Measurements from ENCODE around the gene NFATC1. TPM values are rescaled to one million over a fixed set of nuclear protein-coding genes. Genes with fewer than 3 reads are reported as not detected.
A peak's percentile ranks its signal among the peaks of the same experiment; 100 is the strongest.

Gene NFATC1
- total RNA-seq, 1 experiment from 2014 or later = 4.5 TPM

DNA sequence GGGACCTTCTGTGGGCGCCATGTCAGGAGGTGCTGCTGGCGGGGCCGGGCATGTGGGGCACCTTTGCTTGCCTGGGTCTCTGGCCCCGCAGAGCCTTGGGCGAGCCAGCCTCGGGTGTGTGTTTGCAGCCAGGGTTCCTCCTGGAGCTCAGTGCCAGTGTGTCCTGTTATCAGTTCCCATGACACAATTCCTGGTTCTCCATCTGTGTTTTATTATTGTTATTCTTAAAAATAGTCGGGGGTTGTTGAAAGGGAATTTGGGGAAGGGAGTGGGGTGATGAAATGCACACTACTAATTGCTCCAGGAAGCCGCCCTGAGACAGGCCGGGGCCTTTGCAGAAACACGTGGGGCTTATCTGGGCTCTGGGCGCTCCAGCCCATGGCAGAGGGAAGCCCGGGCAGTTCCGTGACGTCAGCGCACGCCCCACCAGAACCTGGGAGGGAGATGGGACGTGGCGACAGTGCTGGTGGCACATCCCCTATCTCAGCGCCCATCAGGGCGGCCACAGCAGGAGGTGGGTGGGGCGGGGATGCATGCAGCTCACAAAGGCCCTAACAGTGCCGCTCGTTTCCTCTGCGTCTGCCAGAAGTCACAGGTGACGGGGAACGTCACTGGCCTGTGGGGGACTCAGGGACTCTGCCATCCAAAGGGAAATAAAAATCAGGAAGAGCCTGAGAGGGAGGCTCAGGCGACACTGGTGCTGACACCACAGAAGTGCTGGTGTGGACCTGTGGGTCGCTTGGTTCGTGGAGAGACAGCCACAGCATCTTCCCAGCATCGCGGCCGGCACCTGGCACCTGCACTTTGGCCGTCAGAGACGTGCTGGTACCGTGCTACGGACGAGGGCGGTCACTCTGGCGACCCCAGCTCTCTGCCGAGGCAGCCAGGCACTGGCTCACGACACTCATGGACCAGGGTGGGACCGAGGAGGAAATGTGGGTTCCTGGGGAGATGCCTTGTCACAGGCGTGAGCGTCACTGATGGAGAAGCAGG is 131.0 kb downstream of the NFATC1 start:
- H3K27me3 ChIP-seq = no peaks in the 10 kb centered on the region
- H3K9me3 ChIP-seq = no peaks in the 10 kb centered on the region
- no peak for DNase-seq
- no peak overlapping the region for H3K4me3 ChIP-seq
- no peaks in the 10 kb centered on the region for H3K36me3 ChIP-seq

DNA sequence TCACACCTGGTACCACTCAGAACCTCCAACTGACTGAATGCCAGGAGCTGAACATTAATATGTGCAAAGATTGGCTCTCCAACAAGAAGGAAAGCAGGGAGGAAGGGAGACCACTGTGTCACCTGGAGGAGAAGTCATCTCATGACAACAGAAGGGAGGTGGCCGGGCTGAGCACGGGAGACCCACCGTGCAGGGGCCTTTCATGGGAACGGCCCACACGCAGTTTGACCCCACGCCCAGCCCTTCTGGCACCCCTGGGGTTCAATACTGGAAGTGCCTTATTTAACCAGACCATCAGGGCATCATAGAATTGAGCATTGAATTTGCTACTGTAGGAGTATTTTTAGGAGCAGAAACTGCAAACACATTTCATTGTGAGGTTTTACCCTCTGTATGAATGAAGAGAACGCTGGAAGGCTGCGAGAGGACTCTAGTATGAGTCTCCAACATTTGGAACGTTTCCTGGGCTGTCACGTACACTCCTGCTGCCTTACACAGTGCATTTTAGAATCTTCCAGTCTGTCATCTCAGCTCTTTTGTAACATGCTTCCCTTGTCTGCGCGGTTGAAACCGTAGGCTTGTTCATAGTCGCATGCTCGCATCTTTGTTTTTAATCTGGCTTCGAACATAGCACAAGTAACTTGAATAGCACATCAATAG is 132.1 kb downstream of the NFATC1 start:
- Histone ChIP-seq H3K4me3 (no peak overlapping the region), H3K27me3 (no peaks in the 10 kb centered on the region), H3K36me3 (no peaks in the 10 kb centered on the region), H3K9me3 (no peaks in the 10 kb centered on the region)
- no peak for DNase-seq

DNA sequence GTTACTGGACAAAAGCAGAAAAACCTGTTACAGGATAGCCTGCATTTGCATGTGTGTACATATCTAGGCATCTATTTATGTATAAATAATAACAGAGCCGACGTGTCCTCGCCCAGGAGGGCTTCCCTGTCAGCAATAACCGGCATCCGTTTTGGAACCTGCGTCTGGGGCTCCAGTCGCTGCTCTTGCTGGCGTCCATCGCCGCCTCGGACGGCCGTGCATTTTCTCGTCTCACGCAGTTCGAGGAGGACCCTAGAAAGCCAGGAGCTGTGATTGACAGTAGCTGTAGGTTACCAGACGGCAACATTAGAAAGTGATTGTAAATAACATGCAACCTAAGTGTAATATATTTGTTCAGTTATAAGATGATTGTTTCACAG is 132.6 kb downstream of the NFATC1 start:
- Histone ChIP-seq H3K4me3 (no peak overlapping the region), H3K9me3 (no peaks in the 10 kb centered on the region), H3K36me3 (no peaks in the 10 kb centered on the region), H3K27me3 (no peaks in the 10 kb centered on the region)
- no peak for DNase-seq

DNA sequence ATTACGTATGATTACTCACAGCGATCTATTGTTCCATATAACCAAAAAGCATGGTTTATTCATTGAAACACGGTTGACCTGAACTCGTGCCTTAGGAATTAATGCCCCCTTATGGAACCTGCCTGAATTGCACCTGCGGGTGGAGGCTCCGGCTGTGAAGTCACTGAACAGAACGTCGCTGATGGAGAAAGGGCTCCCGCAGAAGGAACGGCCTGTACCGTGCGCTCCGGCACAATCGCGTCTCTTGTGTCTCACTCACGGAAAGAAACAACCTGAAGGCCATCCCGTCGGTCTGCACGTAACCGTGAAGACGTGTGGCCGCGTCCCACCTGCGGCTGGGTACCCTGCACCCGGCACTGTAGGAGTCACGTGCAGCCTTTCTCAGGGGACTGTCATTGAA is 133.1 kb downstream of the NFATC1 start:
- peak; percentile 9 for DNase-seq
- no peaks in the 10 kb centered on the region for H3K27me3 ChIP-seq
- H3K36me3 ChIP-seq = no peaks in the 10 kb centered on the region
- H3K4me3 ChIP-seq = no peak overlapping the region
- H3K9me3 ChIP-seq = no peaks in the 10 kb centered on the region

DNA sequence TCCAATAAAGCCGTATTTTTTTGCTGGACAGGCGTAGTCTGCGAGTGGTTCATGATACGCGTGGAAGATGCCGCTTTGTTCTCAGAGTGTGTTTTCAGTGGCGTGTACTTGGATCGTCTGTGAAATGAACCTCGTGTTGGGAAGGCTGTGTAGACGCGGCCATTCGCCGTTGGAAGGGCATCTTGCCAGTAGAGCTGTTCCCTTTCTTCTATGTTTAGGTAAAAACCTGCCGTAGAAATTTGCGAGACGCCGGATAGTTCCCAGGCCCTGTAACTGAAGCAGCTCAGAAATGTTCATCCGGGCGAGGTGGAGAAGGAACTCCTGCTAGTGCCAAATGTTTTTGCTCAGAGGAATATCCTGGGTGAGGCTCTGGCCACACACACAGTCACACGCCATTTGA is 133.6 kb downstream of the NFATC1 start:
- DNase-seq = no peak
- no peaks in the 10 kb centered on the region for H3K36me3 ChIP-seq
- no peaks in the 10 kb centered on the region for H3K9me3 ChIP-seq
- H3K27me3 ChIP-seq = no peaks in the 10 kb centered on the region
- H3K4me3 ChIP-seq = no peak overlapping the region

- no peak overlapping the region for H3K4me3 ChIP-seq
- H3K36me3 ChIP-seq = no peaks in the 10 kb centered on the region
- H3K27me3 ChIP-seq = no peaks in the 10 kb centered on the region
- DNase-seq = no peak
- no peaks in the 10 kb centered on the region for H3K9me3 ChIP-seq
Observed at GRCh38 chr18:79529991-79530390, 134.3 kb downstream of the NFATC1 start.

GRCh38 chr18:79530821-79531220 is 135.1 kb downstream of the NFATC1 start:
- Histone ChIP-seq H3K4me3 (no peak overlapping the region), H3K9me3 (no peaks in the 10 kb centered on the region), H3K27me3 (no peaks in the 10 kb centered on the region), H3K36me3 (no peaks in the 10 kb centered on the region)
- DNase-seq = no peak

GRCh38 chr18:79531386-79531785 is 135.7 kb downstream of the NFATC1 start:
- no peak for DNase-seq
- no peak overlapping the region for H3K4me3 ChIP-seq
- no peaks in the 10 kb centered on the region for H3K36me3 ChIP-seq
- H3K9me3 ChIP-seq = no peaks in the 10 kb centered on the region
- H3K27me3 ChIP-seq = no peaks in the 10 kb centered on the region

GRCh38 chr18:79531926-79532312 is 136.2 kb downstream of the NFATC1 start:
- Histone ChIP-seq H3K36me3 (no peaks in the 10 kb centered on the region), H3K9me3 (no peaks in the 10 kb centered on the region), H3K4me3 (no peak overlapping the region), H3K27me3 (no peaks in the 10 kb centered on the region)
- no peak for DNase-seq

GRCh38 chr18:79532313-79533007 is 136.7 kb downstream of the NFATC1 start:
- no peak for DNase-seq
- no peak overlapping the region for H3K4me3 ChIP-seq
- H3K36me3 ChIP-seq = no peaks in the 10 kb centered on the region
- no peaks in the 10 kb centered on the region for H3K27me3 ChIP-seq
- H3K9me3 ChIP-seq = no peaks in the 10 kb centered on the region

- Histone ChIP-seq H3K9me3 (no peaks in the 10 kb centered on the region), H3K36me3 (no peaks in the 10 kb centered on the region), H3K4me3 (no peak overlapping the region), H3K27me3 (no peaks in the 10 kb centered on the region)
- DNase-seq = no peak
Observed at GRCh38 chr18:79533146-79533545, 137.4 kb downstream of the NFATC1 start.

GRCh38 chr18:79533591-79533990 is 137.9 kb downstream of the NFATC1 start:
- Histone ChIP-seq H3K27me3 (no peaks in the 10 kb centered on the region), H3K4me3 (no peak overlapping the region), H3K36me3 (no peaks in the 10 kb centered on the region), H3K9me3 (no peaks in the 10 kb centered on the region)
- no peak for DNase-seq

DNA sequence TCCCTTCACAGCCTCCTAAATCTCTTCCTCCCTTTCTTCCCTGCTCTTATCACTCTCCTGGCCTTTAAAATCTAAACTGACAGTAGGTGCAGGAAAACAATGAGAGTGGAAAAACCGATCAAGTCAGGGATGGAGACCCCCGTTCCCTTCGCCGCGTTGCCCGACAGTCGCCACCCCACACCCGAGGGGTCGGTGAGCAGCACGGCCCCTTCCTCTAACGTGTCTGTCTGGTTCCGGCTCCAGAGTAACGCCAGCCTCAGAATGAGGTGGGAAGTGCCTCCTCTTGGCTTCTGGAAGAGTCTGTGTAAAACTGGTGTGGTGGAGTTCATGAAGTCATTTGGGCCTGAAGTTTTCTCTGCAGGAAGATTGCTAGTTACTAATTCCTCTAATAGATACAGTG is 138.6 kb downstream of the NFATC1 start:
- no peak overlapping the region for H3K4me3 ChIP-seq
- DNase-seq = no peak
- H3K9me3 ChIP-seq = no peaks in the 10 kb centered on the region
- H3K36me3 ChIP-seq = no peaks in the 10 kb centered on the region
- no peaks in the 10 kb centered on the region for H3K27me3 ChIP-seq

DNA sequence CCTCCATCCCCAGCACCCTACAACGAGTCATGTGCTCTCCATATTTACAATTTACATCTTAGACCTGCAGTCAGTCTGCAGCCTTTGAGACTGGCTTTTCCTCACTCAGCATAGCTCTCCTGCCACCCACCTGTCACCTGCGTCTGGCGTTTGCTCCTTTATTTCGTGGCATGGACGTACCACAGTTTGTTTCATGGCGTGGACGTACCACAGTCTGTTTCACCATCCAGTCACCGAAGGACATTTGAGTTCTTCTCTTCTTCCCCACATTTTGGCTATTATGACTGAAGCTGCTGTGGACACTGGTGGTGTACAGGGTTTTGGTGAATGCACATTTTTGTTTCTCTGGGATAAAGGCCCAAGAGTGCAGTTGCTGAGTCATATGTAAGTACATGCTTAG is 142.0 kb downstream of the NFATC1 start:
- Histone ChIP-seq H3K36me3 (no peaks in the 10 kb centered on the region), H3K27me3 (no peaks in the 10 kb centered on the region), H3K4me3 (no peak overlapping the region), H3K9me3 (no peaks in the 10 kb centered on the region)
- no peak for DNase-seq

- H3K36me3 ChIP-seq = no peaks in the 10 kb centered on the region
- no peaks in the 10 kb centered on the region for H3K27me3 ChIP-seq
- no peak for DNase-seq
- no peaks in the 10 kb centered on the region for H3K9me3 ChIP-seq
- no peak overlapping the region for H3K4me3 ChIP-seq
Observed at GRCh38 chr18:79538635-79539034, 142.9 kb downstream of the NFATC1 start.

GRCh38 chr18:79540161-79540903 is 144.6 kb downstream of the NFATC1 start:
- H3K27me3 ChIP-seq = no peaks in the 10 kb centered on the region

GRCh38 chr18:79540904-79541282 is 145.2 kb downstream of the NFATC1 start:
- no peak for DNase-seq
- H3K4me3 ChIP-seq = no peak overlapping the region
- H3K9me3 ChIP-seq = no peaks in the 10 kb centered on the region
- no peaks in the 10 kb centered on the region for H3K36me3 ChIP-seq
- H3K27me3 ChIP-seq = no peaks in the 10 kb centered on the region

More at GRCh38 chr18:79540161-79540903, 144.6 kb downstream of the NFATC1 start:
- Histone ChIP-seq H3K36me3 (no peaks in the 10 kb centered on the region), H3K9me3 (no peaks in the 10 kb centered on the region), H3K4me3 (no peak overlapping the region)
- DNase-seq = no peak
